ENCODE data around the gene TMEFF2. TPM values are rescaled to one million over a fixed set of nuclear protein-coding genes. Genes with fewer than 3 reads are reported as not detected.

Gene TMEFF2
- total and polyA plus RNA-seq, 2 of the 8 experiments (the other 6 are each of a cell fraction or from before 2014, with no cell fraction given) = 0.91 to 3.7 TPM

- no peak for TF ChIP-seq SIX5 (IDR thresholded peaks at IDR 0.05; ENCODE audit: low read depth, low read length)
- TF ChIP-seq PHF8 (conservative IDR thresholded peaks at IDR 0.05; ENCODE audit: low read depth, low read length) = no peak
- TF ChIP-seq CREB1 (IDR thresholded peaks at IDR 0.05) = no peak
- TF ChIP-seq POLR2A (IDR thresholded peaks at IDR 0.05; ENCODE audit: control extremely low read depth in 1 of 2, low read depth in 2 of 2, low read length in 2 of 2) = no peak
- no peak for TF ChIP-seq CBX5 (IDR thresholded peaks at IDR 0.05; ENCODE audit: low read depth, low read length)
Measured at GRCh38 chr2:192165842-192166241, 28.9 kb downstream of the TMEFF2 start (continued).

Data from H1 (cell line).